K562 (cell line): ENCODE results near the gene PRKCG. TPM values are rescaled to one million over a fixed set of nuclear protein-coding genes. Genes with fewer than 3 reads are reported as not detected.

Source experiments
- BMI1 ChIP-seq: fragments of 150-350 bp; IDR thresholded peaks from 2 replicates; pipeline ENCODE4 v1.6.1; 2014; ENCODE audit warnings: low read length
- CBFA2T2 ChIP-seq: fragments of 450-650 bp; conservative IDR thresholded peaks from 2 replicates; pipeline ENCODE4 v1.6.1; 2017; ENCODE audit warnings: mild to moderate bottlenecking
- CC2D1A ChIP-seq: fragments of 450-650 bp; IDR thresholded peaks from 2 replicates; pipeline ENCODE4 v1.6.1; 2017; ENCODE audit warnings: mild to moderate bottlenecking
- CCAR2 ChIP-seq: fragments of 200-400 bp; formaldehyde crosslinking; IDR thresholded peaks from 2 replicates; pipeline ENCODE4 v1.6.1; 2017; ENCODE audit warnings: mild to moderate bottlenecking, low read depth, low read length
- FOXJ2 ChIP-seq: fragments of 200-800 bp; sonication (Bioruptor generic); IDR thresholded peaks from 2 replicates; pipeline ENCODE4 v1.6.1; 2016; ENCODE audit warnings: missing genetic modification characterization, missing compliant biosample characterization
- FOXK1 ChIP-seq: sonication (generic); formaldehyde crosslinking; IDR thresholded peaks from 2 replicates; pipeline ENCODE4 v1.8.0; 2022; ENCODE audit warnings: missing genetic modification reagents, mild to moderate bottlenecking, borderline replicate concordance
- HLTF ChIP-seq: fragments of 450-650 bp; IDR thresholded peaks from 2 replicates; pipeline ENCODE4 v1.6.1; 2016
- HNRNPLL ChIP-seq: fragments of 200-400 bp; formaldehyde crosslinking; IDR thresholded peaks from 2 replicates; pipeline ENCODE4 v1.6.1; 2017; ENCODE audit warnings: low read length, low read depth, mild to moderate bottlenecking; ENCODE audit not compliant: poor library complexity, severe bottlenecking
- MYNN ChIP-seq, 2 experiments: sonication (generic); formaldehyde crosslinking in 1 of 2; IDR thresholded peaks; 2 replicates each; pipeline versions ENCODE4 v1.5.0 to v1.6.1; 2016 to 2020; ENCODE audit warnings: antibody characterized with exemption in 1 of 2, missing genetic modification reagents in 1 of 2
- NFYB ChIP-seq: IDR thresholded peaks from 2 replicates; pipeline ENCODE4 v1.6.1; 2011; ENCODE audit warnings: mild to moderate bottlenecking, moderate library complexity; ENCODE audit not compliant: insufficient read length; ENCODE audit errors: extremely low read depth
- PCBP2 ChIP-seq: fragments of 200-400 bp; formaldehyde crosslinking; IDR thresholded peaks from 2 replicates; pipeline ENCODE4 v1.6.1; 2018; ENCODE audit warnings: low read length, low read depth, mild to moderate bottlenecking, moderate library complexity; ENCODE audit not compliant: poor library complexity, severe bottlenecking
- RFX7 ChIP-seq: fragments of 250-450 bp; sonication (Bioruptor Pico); IDR thresholded peaks from 2 replicates; pipeline ENCODE4 v1.5.1; 2021; ENCODE audit warnings: mild to moderate bottlenecking
- SREBF1 ChIP-seq: fragments of 150-350 bp; IDR thresholded peaks from 2 replicates; pipeline ENCODE4 v1.6.1; 2014; ENCODE audit warnings: antibody characterized with exemption, low read depth, low read length, borderline replicate concordance
- TCF7 ChIP-seq: sonication (generic); IDR thresholded peaks from 2 replicates; pipeline ENCODE4 v1.6.1; 2016; ENCODE audit warnings: antibody characterized with exemption, borderline replicate concordance
- ZFX ChIP-seq: sonication (generic); formaldehyde crosslinking; IDR thresholded peaks from 2 replicates; pipeline ENCODE4 v1.8.0; 2022; ENCODE audit warnings: mild to moderate bottlenecking, missing genetic modification reagents, moderate library complexity
- ZKSCAN1 ChIP-seq: fragments of 150-350 bp; IDR thresholded peaks from 2 replicates; pipeline ENCODE4 v1.6.1; 2016; ENCODE audit warnings: low read depth, low read length
- ZNF217 ChIP-seq: sonication (generic); formaldehyde crosslinking; IDR thresholded peaks from 2 replicates; pipeline ENCODE4 v1.8.0; 2022; ENCODE audit warnings: mild to moderate bottlenecking, missing genetic modification reagents
- ZNF282 ChIP-seq: sonication (generic); formaldehyde crosslinking; IDR thresholded peaks from 2 replicates; pipeline ENCODE4 v1.8.1; 2023; ENCODE audit warnings: missing genetic modification reagents
- ZNF3 ChIP-seq: fragments of 250-450 bp; sonication (Bioruptor Pico); IDR thresholded peaks from 2 replicates; pipeline ENCODE4 v1.5.0; 2021; ENCODE audit warnings: mild to moderate bottlenecking, moderate library complexity
- ZNF551 ChIP-seq: fragments of 250-450 bp; sonication (Bioruptor Pico); IDR thresholded peaks from 2 replicates; pipeline ENCODE4 v1.5.0; 2021; ENCODE audit warnings: mild to moderate bottlenecking, moderate library complexity
- ZNF766 ChIP-seq: fragments of 200-800 bp; sonication (Bioruptor generic); conservative IDR thresholded peaks from 2 replicates; pipeline ENCODE4 v1.6.1; 2016; ENCODE audit warnings: missing genetic modification characterization, missing compliant biosample characterization
- ZSCAN32 ChIP-seq: fragments of 450-650 bp; formaldehyde crosslinking; IDR thresholded peaks from 2 replicates; pipeline ENCODE4 v1.4.0; 2020; ENCODE audit warnings: mild to moderate bottlenecking, moderate library complexity
- polyA plus RNA-seq, 8 experiments: library from polyadenylated mRNA; depleted of rRNA in 4 of 8; stranded (reverse) in 5 of 8; unstranded in 3 of 8; fragments of >200 nt; fragmentation: Nextera tagmentation in 2 of 8; fragmentation: Illumina TruSeq in 1 of 8; extraction: Ambion mirVana in 2 of 8; extraction: Trizol in 1 of 8; gene quantifications; 2 replicates each; pipeline versions ENCODE4 v1.2.1 to v1.2.3, GENCODE V29; 2011 to 2014; ENCODE audit warnings: inconsistent platforms in 1 of 8, missing spikeins in 1 of 8
- total RNA-seq, 7 experiments: library from RNA; depleted of rRNA in 6 of 7; stranded (reverse); fragments of >200 nt in 6 of 7; fragmentation: Illumina TruSeq in 2 of 7; extraction: Trizol in 2 of 7; gene quantifications; 2 replicates each; pipeline versions ENCODE4 v1.2.1 to v1.2.3, GENCODE V29; 2011 to 2021; ENCODE audit warnings: low replicate concordance in 1 of 7
- TF ChIP-seq, protein P1 (sequence below): sonication (generic); formaldehyde crosslinking; IDR thresholded peaks from 2 replicates; pipeline ENCODE4 v1.5.0; 2020; ENCODE audit warnings: missing genetic modification reagents
- TF ChIP-seq, protein P2 (sequence below): fragments of 450-650 bp; conservative IDR thresholded peaks from 2 replicates; pipeline ENCODE4 v1.6.1; 2016; ENCODE audit warnings: missing genetic modification characterization, low read depth, mild to moderate bottlenecking, control low read depth, missing compliant biosample characterization
- TF ChIP-seq, protein P3 (sequence below): IDR thresholded peaks from 2 replicates; pipeline ENCODE4 v1.6.1; 2014; ENCODE audit warnings: antibody characterized with exemption
- TF ChIP-seq, protein P4 (sequence below): fragments of 450-650 bp; IDR thresholded peaks from 2 replicates; pipeline ENCODE4 v1.6.1; 2016; ENCODE audit warnings: low read depth, mild to moderate bottlenecking, moderate library complexity

The PRKCG gene
- total and polyA plus RNA-seq, 9 of the 15 experiments (the other 6 are each of a cell fraction or from before 2014, with no cell fraction given), result not detected

DNA sequence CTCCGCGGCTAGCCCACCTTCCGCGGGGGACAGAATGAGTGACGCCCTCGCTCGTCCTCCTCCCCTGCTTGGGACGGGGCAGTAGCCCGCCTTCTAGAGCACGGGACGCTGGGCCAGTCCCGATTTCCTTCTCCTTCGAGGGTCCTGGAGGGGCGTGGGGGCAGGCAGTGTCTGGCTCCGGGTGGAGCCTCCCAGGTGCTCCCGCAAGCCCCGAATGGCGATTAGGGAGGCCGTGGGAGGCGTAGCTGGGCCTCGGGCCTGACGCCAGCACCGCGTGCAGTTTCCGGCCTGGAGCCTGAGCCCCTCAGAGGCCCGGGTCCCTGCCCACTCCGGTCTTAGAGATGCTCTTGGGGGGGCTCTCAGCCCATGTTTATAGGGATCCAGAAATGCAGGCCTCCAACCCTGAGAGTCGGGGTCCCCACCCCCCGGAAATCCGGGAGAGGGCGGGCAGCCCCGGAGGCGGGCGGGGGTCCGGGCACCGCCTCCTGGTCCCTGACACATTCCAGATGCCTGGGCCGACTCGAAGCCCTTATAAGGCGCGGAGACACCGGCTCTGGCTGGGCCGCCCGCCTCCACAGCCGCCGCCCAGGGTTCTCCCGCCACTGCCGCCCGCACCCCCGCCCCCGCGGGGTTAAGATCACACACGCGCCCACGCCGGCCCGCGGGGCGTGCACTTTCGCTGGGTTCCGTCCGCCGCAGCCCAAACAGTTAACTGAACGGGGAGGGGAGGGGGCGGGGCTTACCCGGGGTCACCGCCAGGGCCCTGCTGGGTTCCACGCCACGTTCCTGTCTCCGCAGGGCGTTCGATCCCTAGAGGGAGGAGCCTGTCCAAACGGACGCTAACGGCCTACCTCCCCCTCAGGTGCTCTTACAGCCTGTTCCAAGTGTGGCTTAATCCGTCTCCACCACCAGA, 12.8 kb upstream of the PRKCG start (continued):
- TF ChIP-seq ZFX (CRISPR knock-in tag) (peak; percentile 76), TCF7 (0 out of 2 replicates have a peak, but pooled peaks have one; percentile 15), HNRNPLL (no peak), BMI1 (no peak), SREBF1 (no peak), HLTF (no peak), ZKSCAN1 (no peak), FOXJ2 (tag) (no peak), ZNF766 (CRISPR knock-in tag) (no peak), ZSCAN32 (no peak), FOXK1 (CRISPR knock-in tag) (no peak), PCBP2 (no peak), MYNN (IDR thresholded peaks at IDR 0.05) (peak; percentile 12; the same call in 1 of the 2 replicates), MYNN (CRISPR knock-in tag; IDR thresholded peaks at IDR 0.05) (no peak), ZNF217 (CRISPR knock-in tag) (no peak), ZNF282 (CRISPR knock-in tag) (no peak), NFYB (no peak), CC2D1A (no peak), ZNF551 (no peak), RFX7 (CRISPR knock-in tag) (no peak), CCAR2 (no peak), ZNF3 (CRISPR knock-in tag) (no peak), CBFA2T2 (no peak)
- TF ChIP-seq, protein P1, sequence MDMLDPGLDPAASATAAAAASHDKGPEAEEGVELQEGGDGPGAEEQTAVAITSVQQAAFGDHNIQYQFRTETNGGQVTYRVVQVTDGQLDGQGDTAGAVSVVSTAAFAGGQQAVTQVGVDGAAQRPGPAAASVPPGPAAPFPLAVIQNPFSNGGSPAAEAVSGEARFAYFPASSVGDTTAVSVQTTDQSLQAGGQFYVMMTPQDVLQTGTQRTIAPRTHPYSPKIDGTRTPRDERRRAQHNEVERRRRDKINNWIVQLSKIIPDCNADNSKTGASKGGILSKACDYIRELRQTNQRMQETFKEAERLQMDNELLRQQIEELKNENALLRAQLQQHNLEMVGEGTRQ (CRISPR knock-in tag), result no peak
- TF ChIP-seq, protein P2, sequence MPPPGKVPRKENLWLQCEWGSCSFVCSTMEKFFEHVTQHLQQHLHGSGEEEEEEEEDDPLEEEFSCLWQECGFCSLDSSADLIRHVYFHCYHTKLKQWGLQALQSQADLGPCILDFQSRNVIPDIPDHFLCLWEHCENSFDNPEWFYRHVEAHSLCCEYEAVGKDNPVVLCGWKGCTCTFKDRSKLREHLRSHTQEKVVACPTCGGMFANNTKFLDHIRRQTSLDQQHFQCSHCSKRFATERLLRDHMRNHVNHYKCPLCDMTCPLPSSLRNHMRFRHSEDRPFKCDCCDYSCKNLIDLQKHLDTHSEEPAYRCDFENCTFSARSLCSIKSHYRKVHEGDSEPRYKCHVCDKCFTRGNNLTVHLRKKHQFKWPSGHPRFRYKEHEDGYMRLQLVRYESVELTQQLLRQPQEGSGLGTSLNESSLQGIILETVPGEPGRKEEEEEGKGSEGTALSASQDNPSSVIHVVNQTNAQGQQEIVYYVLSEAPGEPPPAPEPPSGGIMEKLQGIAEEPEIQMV (tag), result no peak
- TF ChIP-seq, protein P3, sequence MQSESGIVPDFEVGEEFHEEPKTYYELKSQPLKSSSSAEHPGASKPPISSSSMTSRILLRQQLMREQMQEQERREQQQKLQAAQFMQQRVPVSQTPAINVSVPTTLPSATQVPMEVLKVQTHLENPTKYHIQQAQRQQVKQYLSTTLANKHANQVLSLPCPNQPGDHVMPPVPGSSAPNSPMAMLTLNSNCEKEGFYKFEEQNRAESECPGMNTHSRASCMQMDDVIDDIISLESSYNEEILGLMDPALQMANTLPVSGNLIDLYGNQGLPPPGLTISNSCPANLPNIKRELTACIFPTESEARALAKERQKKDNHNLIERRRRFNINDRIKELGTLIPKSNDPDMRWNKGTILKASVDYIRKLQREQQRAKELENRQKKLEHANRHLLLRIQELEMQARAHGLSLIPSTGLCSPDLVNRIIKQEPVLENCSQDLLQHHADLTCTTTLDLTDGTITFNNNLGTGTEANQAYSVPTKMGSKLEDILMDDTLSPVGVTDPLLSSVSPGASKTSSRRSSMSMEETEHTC, result no peak
- TF ChIP-seq, protein P4, sequence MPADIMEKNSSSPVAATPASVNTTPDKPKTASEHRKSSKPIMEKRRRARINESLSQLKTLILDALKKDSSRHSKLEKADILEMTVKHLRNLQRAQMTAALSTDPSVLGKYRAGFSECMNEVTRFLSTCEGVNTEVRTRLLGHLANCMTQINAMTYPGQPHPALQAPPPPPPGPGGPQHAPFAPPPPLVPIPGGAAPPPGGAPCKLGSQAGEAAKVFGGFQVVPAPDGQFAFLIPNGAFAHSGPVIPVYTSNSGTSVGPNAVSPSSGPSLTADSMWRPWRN, result peak; percentile 55; the same call in 1 of the 2 replicates
